GM19240 (cell line): ENCODE results near the gene CNTNAP2.

Experiments
- DNase-seq: peaks from one replicate; pipeline ENCODE4 v3.0.0; 2011; ENCODE audit warnings: low spot score; ENCODE audit not compliant: insufficient read length

CNTNAP2 gene

DNA sequence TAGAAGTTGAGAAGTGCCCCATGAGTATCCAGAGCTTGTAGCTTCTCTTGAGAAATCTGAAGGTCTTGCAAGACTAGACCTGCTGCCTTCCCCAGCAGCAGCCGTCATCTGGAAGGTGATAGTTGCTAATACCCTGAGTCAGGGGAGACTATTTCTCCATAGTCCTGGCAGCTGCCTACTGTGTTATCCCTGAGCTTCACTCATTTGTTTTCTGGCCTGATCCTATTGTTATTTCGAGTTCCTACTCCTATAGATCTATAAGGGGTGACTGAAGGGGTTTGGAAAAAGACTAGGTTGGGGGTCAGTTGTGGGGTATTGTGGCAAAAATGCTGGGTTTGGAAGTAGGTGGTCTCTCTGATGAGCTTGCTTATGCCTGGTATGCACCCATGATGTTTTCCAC lies 297.8 kb downstream of the CNTNAP2 start:
- DNase-seq, result no peak

DNA sequence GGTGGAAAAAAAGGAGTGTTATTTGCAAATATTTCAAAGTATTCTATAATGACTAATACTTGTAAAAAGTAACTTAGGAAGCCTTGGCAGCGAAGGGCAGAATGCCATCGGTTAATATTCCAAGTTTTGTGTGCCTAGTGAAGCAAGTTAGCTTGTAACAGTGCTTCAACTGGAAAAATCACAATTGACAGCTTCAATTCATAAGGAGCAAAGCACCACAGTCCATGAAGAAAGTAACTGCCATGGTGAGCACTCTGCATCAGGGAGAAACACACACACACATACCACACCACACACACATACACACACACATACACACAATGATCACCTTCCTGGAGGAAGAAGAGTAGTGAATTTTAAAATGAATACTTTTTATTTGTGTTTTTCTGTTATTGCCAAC lies 298.3 kb downstream of the CNTNAP2 start:
- no peak for DNase-seq

GRCh38 chr7:146417176-146417575 lies 300.6 kb downstream of the CNTNAP2 start:
- no peak for DNase-seq

GRCh38 chr7:146423446-146423845 lies 306.8 kb downstream of the CNTNAP2 start:
- DNase-seq, result no peak

DNA sequence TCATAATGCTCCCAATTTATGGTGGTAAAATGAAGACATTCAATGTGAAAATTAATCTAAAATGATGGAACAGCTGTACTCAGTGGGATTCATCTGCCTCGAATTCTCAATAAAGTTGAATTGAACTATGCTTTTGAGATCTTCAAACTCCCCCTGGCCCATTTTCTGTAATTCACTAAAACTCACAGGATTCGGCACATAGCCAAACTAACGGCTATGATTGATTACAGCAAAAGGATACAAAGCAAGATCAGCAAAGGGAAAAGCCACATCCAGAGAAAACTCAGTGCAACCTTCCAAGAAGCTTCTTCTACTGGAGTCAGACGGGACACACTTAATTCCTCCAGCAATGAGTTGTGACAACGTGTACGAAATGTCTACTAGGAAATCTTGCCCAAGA lies 307.5 kb downstream of the CNTNAP2 start:
- DNase-seq, result no peak

- no peak for DNase-seq
These were observed 316.9 kb downstream of the CNTNAP2 start for GRCh38 chr7:146433501-146433900.

GRCh38 chr7:146443102-146443501 lies 326.5 kb downstream of the CNTNAP2 start:
- DNase-seq, result no peak

DNA sequence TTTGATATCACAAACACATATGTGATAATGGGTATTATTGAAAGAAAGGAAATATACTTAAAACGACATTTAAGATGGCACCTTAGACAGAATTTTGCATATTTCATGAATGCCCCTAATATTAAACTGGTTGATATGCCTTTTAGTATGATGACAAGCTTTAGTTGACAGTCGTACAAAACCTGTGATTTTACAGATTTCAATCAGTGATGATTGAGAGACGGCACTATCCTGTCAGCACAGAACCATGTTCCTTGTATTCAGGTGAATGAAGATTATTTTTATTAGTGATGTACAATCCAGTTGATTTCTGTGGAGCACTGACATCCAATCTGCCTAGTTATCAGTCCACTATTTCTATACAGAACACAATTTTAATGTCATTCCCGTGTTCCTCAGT lies 333.0 kb downstream of the CNTNAP2 start:
- no peak for DNase-seq

GRCh38 chr7:146455091-146455655 lies 338.6 kb downstream of the CNTNAP2 start:
- DNase-seq, result no peak

GRCh38 chr7:146479040-146479439 lies 362.4 kb downstream of the CNTNAP2 start:
- no peak for DNase-seq

- DNase-seq, result no peak
These were observed 369.9 kb downstream of the CNTNAP2 start for GRCh38 chr7:146486519-146486918.

DNA sequence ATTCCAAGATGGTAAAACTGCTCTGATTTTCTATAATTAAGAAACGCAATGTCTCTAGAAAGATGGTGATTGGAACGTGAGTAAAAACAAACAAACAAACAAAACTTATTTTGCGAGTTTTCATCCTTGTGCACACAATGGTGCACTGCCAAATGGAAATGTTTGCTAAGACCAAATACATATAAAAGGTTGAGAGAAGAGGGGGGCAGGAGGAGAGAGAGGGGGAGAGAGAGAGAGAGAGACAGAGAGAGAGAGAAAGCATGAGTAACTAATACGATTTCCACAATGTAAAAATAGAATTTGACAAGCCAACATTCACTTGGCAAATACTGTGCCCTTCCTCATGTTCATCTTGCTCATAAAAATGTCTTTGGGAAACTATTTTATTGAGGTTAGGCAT lies 375.4 kb downstream of the CNTNAP2 start:
- no peak for DNase-seq

DNA sequence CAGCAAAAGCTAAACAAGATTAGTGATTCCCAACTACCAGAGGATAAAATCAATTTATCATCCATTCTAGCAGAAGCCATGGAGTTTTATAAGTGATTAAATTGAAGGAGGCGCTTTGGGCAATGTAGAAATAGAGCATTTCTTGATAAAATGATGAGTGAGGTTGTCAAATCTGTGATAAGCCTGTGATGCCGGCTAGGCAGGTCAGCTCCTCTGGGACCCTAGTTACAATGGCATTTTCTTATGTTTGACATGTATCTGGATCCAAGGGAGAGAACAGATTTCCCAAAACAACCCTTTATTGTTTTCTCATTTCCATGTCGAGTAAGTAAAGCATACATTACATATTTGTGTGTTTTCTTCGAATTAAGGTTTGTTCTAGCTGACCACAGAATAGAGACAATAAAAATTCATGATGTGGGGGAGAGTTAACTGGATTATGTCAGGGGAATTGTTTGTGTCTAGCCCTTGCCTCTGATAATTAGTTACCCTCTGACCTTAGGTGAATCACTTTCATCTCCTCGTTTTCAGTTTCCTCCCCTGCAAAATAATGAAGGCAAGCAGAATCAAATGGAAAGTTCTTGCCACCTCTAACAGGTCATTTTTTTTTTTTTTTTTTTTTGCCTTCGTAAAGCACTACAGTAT lies 378.5 kb downstream of the CNTNAP2 start:
- no peak for DNase-seq

DNA sequence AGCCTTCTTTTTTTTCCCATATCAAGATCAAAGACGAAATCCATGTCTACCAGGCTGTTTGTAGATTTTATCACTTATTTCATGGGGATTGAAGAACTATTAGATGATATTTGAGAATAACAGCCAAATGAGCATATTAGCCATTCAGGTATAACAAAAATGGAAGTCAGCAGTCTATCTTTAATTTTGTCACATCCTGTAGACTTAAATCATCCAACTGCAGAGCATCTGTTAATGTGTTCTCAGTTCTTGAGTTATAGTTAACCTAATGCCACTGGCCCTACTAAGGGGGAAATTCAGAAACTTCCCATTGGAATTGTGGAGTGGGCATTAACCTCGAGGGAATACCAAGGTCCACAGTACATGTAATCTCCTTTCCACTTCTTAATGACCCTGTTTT lies 380.1 kb downstream of the CNTNAP2 start:
- no peak for DNase-seq

- DNase-seq, result no peak
These were observed 383.4 kb downstream of the CNTNAP2 start for GRCh38 chr7:146499970-146500369.

GRCh38 chr7:146503844-146504243 lies 387.2 kb downstream of the CNTNAP2 start:
- DNase-seq, result no peak

DNA sequence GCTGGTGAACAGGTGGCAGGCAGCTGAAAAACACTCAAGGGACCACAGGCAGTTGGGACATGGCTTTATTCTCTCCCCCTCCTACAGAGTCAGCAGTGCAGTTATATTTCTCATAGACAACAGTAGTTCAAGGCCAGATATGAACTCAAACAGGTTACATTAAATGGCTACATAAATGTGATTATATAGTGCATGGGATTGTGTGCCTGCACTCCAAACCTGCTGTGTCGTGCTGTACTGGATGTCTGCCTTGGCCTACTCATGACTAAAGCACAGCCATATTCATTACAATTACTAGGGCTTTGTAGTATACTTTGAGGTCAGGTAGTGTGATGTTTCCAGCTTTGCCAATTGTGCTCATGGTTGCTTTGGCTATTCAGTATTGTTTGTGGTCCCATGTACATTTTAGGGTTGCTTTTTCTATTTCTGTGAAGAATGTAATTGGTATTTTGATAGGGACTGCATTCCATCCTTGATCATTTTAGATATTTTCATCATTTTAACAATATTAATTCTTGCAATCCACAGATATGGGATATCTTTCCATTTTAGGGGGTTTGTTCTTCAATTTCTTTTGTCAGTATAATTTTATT lies 393.6 kb downstream of the CNTNAP2 start:
- no peak for DNase-seq

GRCh38 chr7:146514304-146514703 lies 397.7 kb downstream of the CNTNAP2 start:
- no peak for DNase-seq

DNA sequence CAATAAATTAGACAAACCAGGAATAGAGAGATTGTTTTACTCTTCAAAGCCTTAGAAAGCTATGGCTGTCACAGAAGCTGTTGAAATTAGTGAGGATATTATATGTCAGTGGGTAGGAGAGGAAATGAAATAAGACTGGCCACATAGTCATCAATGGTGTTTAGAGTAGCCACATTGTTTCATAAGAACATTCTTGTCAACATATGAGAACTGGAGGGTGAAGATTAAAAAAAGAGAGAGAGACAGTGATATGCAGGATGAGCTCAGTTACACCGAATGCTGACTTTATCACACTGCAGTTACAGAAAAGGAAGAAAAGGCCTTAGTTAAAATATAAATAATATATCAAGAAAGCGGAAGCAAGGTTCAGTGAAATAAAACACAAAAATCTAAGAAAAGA lies 412.0 kb downstream of the CNTNAP2 start:
- no peak for DNase-seq

- no peak for DNase-seq
These were observed 423.2 kb downstream of the CNTNAP2 start for GRCh38 chr7:146539836-146540235.

DNA sequence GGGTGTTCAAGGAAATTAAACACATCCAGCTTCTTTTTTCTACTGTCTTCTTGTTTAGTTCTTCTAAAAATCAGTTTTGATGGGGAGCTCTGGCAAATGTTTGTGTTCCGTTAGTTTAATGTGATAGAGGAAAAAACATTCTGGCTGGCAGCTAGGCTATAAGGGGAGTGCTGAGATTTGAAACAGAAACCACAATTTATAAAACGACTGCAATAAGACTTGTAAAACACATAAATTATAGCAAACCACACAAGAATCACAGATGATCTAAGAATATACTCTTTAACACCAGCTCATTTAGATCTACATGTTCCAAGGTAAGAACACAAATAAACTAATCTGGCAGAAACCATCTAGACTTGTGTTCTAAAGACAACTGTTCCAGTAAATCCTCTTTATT lies 425.5 kb downstream of the CNTNAP2 start:
- no peak for DNase-seq

GRCh38 chr7:146544748-146545147 lies 428.1 kb downstream of the CNTNAP2 start:
- no peak for DNase-seq

DNA sequence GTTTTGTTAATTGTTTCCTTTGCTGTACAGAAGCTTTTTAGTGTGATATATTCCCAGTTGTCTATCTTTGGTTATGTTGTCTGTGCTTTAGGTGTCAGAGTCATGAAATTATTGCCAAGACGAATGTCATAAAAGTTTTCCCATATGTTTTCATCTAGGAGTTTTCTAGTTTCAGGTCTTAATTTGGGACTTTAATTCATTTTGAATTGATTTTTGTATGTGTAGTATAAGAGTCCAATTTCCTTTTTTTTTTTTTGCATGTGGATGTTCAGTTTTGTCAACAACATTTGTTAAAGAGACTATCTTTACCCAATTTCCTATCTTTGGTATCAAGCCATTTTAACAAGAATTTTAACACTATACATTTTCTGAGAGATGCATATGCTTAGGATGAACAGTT lies 432.2 kb downstream of the CNTNAP2 start:
- DNase-seq, result no peak
